RWPE1 (cell line): ENCODE data around the gene FYN.

ENCODE experiments used
- CTCF ChIA-PET: fragments of 350-600 bp; sonication (Branson Sonifier 250); formaldehyde crosslinking; extraction: SDS; loops from one replicate; lab custom pipeline; 2021; lab: Yijun Ruan, JAX
- POLR2A ChIA-PET: fragments of 400-600 bp; formaldehyde crosslinking; extraction: SDS; loops from one replicate; lab custom pipeline; 2020; ENCODE audit warnings: antibody characterized with exemption; ENCODE audit not compliant: low non-redundant PET; lab: Yijun Ruan, JAX
- DNase-seq: peaks from one replicate; pipeline ENCODE4 v3.0.0; 2012; ENCODE audit warnings: low spot score
- H3K27ac ChIP-seq: fragments of 450-650 bp; 2 replicates; pipeline ENCODE4 v1.5.1; 2017
- CTCF ChIP-seq: fragments of 450-650 bp; conservative IDR thresholded peaks from 2 replicates; pipeline ENCODE4 v1.5.1; 2017; ENCODE audit warnings: low read depth, mild to moderate bottlenecking

The FYN gene

GRCh38 chr6:111623046-111623718 lies 250.1 kb downstream of the FYN start:
- no peak for TF ChIP-seq CTCF
- CTCF ChIA-PET: no interaction called here
- DNase-seq: no peak
- POLR2A ChIA-PET: no interaction called here
- H3K27ac ChIP-seq: peak overlapping the region; percentile 56

GRCh38 chr6:111620169-111620568 lies 253.1 kb downstream of the FYN start:
- no peak for DNase-seq
- POLR2A ChIA-PET: interaction anchor here (0.5 kb wide), 1 partner anchor 137 kb away, joined by 5 read pairs; the partner anchor contains the start of gene REV3L
- CTCF ChIA-PET: interaction anchor here (0.6 to 1.4 kb wide), 2 partner anchors 8 to 11 kb away, joined by 3 to 5 read pairs; no protein-coding TSS in a partner anchor
- no peak for TF ChIP-seq CTCF
- H3K27ac ChIP-seq: no peak overlapping the region

- no peak for TF ChIP-seq CTCF
- ChIA-PET CTCF (interaction anchor here (0.7 kb wide), 1 partner anchor 40 kb away, joined by 3 read pairs; no protein-coding TSS in a partner anchor), POLR2A (no interaction called here)
- DNase-seq: no peak
- no peak overlapping the region for H3K27ac ChIP-seq
These were observed 254.8 kb downstream of the FYN start for GRCh38 chr6:111618407-111618806.

GRCh38 chr6:111617149-111617548 lies 256.1 kb downstream of the FYN start:
- ChIA-PET POLR2A (no interaction called here), CTCF (no interaction called here)
- TF ChIP-seq CTCF: no peak
- DNase-seq: no peak
- H3K27ac ChIP-seq: no peak overlapping the region

GRCh38 chr6:111615916-111616612 lies 257.2 kb downstream of the FYN start:
- no peak overlapping the region for H3K27ac ChIP-seq
- no peak for TF ChIP-seq CTCF
- no peak for DNase-seq
- ChIA-PET CTCF (no interaction called here), POLR2A (no interaction called here)

GRCh38 chr6:111614833-111615582 lies 258.2 kb downstream of the FYN start:
- ChIA-PET CTCF (interaction anchor here (0.7 kb wide), 1 partner anchor 57 kb away, joined by 4 read pairs; no protein-coding TSS in a partner anchor), POLR2A (no interaction called here)
- no peak for DNase-seq
- H3K27ac ChIP-seq: no peak overlapping the region
- TF ChIP-seq CTCF: no peak
